Measurements from ENCODE around the gene PAQR6.

Gene PAQR6

GRCh38 chr1:156236164-156236563, 11.7 kb downstream of the PAQR6 start:
- H3K9me3 Mint-ChIP-seq = no peaks in the 10 kb centered on the region
- no peak overlapping the region for H3K27ac Mint-ChIP-seq
- H3K4me1 Mint-ChIP-seq = peaks cover 7% of the 10 kb centered on the region
- H3K4me3 Mint-ChIP-seq = no peak overlapping the region
- TF ChIP-seq CTCF (IDR thresholded peaks at IDR 0.05) = no peak
- peaks cover 2% of the 10 kb centered on the region for H3K27me3 Mint-ChIP-seq (ENCODE audit: low read depth, poor library complexity)
- no peak for DNase-seq
- H3K36me3 Mint-ChIP-seq (ENCODE audit: low read depth) = peaks cover 43% of the 10 kb centered on the region

GRCh38 chr1:156233426-156234127, 14.3 kb downstream of the PAQR6 start:
- Mint-ChIP-seq H3K9me3 (no peaks in the 10 kb centered on the region), H3K36me3 (ENCODE audit: low read depth) (peaks cover 54% of the 10 kb centered on the region), H3K27me3 (ENCODE audit: low read depth, poor library complexity) (no peaks in the 10 kb centered on the region), H3K27ac (peak overlapping the region; percentile 55), H3K4me1 (no peaks in the 10 kb centered on the region), H3K4me3 (no peak overlapping the region)
- DNase-seq = no peak
- TF ChIP-seq CTCF (IDR thresholded peaks at IDR 0.05) = no peak

GRCh38 chr1:156232201-156232894, 15.5 kb downstream of the PAQR6 start:
- Mint-ChIP-seq H3K4me3 (no peak overlapping the region), H3K27me3 (ENCODE audit: low read depth, poor library complexity) (no peaks in the 10 kb centered on the region), H3K36me3 (ENCODE audit: low read depth) (peaks cover 54% of the 10 kb centered on the region), H3K4me1 (no peaks in the 10 kb centered on the region), H3K27ac (peak overlapping the region; percentile 33), H3K9me3 (no peaks in the 10 kb centered on the region)
- no peak for DNase-seq
- no peak for TF ChIP-seq CTCF (IDR thresholded peaks at IDR 0.05)

GRCh38 chr1:156230473-156230837, 17.4 kb downstream of the PAQR6 start:
- no peaks in the 10 kb centered on the region for H3K27me3 Mint-ChIP-seq (ENCODE audit: low read depth, poor library complexity)
- no peak overlapping the region for H3K4me3 Mint-ChIP-seq
- H3K4me1 Mint-ChIP-seq = peaks cover 2% of the 10 kb centered on the region
- H3K27ac Mint-ChIP-seq = no peak overlapping the region
- no peak for TF ChIP-seq CTCF (IDR thresholded peaks at IDR 0.05)
- peaks cover 49% of the 10 kb centered on the region for H3K36me3 Mint-ChIP-seq (ENCODE audit: low read depth)
- no peak for DNase-seq
- H3K9me3 Mint-ChIP-seq = no peaks in the 10 kb centered on the region

- H3K4me1 Mint-ChIP-seq = peaks cover 5% of the 10 kb centered on the region
- H3K36me3 Mint-ChIP-seq (ENCODE audit: low read depth) = peaks cover 49% of the 10 kb centered on the region
- no peak overlapping the region for H3K4me3 Mint-ChIP-seq
- DNase-seq = no peak
- no peak overlapping the region for H3K27ac Mint-ChIP-seq
- no peaks in the 10 kb centered on the region for H3K9me3 Mint-ChIP-seq
- no peak for TF ChIP-seq CTCF (IDR thresholded peaks at IDR 0.05)
- no peaks in the 10 kb centered on the region for H3K27me3 Mint-ChIP-seq (ENCODE audit: low read depth, poor library complexity)
Measured at GRCh38 chr1:156229809-156230472, 17.9 kb downstream of the PAQR6 start.
